ENCODE results near the gene OR51E2.
A peak's percentile ranks its signal among the peaks of the same experiment; 100 is the strongest.

The OR51E2 gene

DNA sequence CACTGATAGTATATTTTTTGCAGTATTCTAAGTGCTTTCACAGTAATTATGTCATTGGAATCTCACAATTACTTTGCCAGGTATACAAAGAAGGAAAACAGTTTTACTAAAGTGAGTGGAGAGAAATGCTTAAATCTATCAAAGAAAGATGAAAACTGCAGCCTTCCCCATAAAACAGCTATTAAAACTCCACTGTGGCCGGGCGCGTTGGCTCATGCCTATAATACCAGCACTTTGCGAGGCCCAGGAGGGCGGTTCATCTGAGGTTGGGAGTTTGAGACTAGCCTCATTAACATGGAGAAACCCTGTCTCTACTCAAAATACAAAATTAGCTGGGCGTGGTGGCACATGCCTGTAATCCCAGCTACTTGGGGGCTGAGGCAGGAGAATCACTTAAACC, 34.8 kb downstream of the OR51E2 start:
- no peak for DNase-seq (ENCODE audit: low read depth)

DNA sequence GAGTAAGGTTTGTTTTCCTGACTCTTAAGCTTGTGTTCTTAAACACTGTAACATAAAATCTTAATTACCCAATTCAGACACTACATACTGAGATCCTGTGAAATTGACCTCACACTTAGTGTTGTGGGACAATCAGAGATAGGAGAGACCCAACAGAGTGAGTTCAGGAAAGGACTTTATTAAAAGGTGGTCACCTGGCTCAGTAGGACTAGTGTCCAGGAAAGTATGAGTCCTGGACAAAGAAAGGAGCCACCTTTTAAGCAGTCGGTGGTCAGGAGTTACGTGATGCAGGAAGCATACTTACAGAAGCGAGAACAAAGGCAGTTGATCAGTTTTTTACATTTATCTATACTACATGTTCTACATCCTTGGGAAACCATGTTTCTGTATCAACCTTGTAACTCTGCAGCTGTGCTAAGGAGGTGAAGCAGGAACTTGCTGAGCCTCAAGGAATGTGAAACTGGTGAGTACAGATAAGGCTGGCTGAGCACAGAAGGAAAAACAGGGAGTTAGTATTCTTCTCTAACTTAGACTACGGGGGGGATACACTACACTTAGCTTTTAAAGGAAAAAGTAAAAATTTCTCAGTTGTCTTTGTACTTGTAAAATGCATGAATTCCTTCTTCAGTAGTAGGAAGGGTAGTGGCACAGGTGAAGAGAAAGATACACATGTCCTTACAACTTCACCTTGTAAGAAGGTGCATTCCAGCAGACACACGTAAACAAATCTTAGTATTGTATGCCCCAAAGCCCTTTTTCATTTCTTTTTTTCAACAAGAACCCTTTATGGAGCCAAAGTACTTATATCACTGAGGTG, 38.8 kb downstream of the OR51E2 start:
- no peak for DNase-seq (ENCODE audit: low read depth)

DNA sequence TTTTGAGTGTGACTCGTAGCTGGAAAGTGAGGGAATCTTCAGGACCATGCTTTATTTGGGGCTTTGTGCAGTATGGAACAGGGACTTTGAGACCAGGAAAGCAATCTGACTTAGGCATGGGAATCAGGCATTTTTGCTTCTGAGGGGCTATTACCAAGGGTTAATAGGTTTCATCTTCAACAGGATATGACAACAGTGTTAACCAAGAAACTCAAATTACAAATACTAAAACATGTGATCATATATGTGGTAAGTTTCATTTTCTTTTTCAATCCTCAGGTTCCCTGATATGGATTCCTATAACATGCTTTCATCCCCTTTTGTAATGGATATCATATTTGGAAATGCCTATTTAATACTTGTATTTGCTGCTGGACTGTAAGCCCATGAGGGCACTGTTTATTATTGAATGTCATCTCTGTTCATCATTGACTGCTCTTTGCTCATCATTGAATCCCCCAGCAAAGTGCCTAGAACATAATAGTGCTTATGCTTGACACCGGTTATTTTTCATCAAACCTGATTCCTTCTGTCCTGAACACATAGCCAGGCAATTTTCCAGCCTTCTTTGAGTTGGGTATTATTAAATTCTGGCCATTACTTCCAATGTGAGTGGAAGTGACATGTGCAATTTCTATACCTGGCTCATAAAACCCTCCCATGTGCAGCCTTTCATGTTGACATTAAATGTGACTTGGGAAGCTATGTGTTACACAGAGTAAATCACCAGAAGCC, 42.9 kb downstream of the OR51E2 start:
- DNase-seq (ENCODE audit: low read depth) = no peak

DNA sequence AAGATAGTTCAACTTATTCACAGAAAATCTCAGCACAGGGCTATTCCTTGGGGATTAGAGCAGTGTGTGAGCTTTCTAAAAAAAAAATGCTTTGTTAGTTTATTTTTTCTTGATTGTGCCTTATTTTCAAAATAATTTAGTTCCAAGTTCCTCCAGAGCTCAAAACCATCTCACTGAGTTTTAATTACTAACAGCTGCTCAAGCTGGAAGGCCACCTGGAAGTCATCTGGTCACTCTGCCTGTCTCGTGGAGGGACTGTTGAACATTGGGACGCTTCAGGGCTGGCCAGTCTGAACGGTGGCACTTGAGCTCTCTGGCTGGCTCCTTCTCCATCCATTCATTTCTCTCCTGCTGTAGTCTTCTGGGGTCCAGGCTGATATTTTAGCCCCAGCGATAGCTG, 49.9 kb downstream of the OR51E2 start:
- DNase-seq (ENCODE audit: low read depth) = no peak

DNA sequence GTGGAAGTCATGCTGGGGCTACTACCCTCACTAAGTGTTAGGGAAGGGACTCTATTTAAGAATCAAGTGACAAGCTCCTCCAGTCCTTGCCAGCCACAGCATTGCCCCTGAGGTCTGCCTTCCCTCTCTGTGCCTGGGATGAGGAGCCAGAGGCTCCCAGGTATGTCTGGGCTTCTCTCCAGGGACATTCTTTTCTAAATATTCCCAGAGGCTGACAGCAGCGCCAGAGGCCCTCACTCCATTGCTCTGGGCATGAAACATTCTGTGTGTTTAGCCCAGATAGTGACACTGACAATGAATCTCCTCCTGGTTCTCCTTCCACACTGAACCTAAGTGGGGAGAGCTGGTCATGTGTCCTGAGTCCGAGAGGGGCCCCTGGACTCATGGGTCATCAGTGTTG, 51.7 kb downstream of the OR51E2 start:
- DNase-seq (ENCODE audit: low read depth) = no peak

DNA sequence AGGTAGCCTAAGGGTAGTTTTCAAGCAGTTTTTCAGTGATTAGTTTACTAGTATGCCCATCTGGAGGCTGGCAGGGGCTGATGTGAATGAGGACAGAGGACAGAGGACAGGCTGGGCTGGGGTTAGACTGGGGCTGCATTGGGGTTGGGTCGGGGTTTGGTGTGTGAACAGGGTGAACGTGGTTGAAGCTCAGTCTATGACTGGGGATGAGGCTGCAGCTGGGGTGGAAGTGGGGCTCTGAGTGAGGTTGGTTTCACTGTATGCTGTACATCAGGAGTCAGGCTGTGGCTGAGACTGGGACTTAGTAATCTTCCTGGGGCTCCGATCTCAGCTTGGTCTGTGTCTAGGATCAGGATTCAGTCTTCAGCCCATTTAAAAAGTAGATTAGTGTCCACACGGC, 53.4 kb downstream of the OR51E2 start:
- no peak for DNase-seq (ENCODE audit: low read depth)

DNA sequence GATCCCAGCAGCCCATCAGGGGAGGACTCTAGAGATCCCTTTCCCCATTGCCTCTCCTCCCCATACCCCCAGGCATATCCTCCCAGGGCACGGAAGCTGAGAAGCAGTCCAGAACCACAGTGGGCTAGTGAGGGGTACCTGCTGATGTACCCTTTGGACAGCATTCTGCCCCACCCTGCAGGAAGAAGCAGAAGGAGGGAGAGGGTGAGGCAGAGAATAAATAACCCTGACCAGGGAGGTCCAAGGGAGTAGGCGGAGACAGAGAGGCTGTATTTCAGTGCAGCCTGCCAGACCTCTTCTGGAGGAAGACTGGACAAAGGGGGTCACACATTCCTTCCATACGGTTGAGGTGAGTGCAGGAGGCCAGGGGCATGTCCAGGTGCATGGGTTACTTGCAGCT, 54.0 kb downstream of the OR51E2 start, which contains the start of gene OR51E1:
OR51E1 (plus strand) TSS at position 301 of the 400 bp plus-strand sequence. CDS start 8,545 bp downstream, outside the sequence.
- no peak for DNase-seq (ENCODE audit: low read depth)

DNA sequence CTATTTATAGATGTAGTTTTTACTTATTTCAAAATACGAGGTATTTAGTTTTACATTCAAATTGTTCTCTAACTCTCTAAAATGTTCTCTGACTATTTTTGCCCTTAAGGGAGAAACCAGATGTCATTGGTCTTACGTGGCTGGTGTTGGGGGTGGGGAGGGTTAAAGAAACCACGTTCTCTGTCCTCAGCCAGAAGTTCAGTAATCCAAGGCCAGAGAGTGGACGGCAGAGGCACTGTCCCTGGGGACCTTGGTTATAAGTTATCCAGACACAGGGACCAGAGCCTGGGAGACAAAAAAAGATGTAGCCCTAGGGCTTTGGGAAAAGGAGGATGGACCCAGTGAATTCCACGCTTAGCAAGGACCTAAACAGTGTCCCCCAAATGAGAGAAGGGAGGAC, 54.6 kb downstream of the OR51E2 start:
- DNase-seq (ENCODE audit: low read depth) = no peak

DNA sequence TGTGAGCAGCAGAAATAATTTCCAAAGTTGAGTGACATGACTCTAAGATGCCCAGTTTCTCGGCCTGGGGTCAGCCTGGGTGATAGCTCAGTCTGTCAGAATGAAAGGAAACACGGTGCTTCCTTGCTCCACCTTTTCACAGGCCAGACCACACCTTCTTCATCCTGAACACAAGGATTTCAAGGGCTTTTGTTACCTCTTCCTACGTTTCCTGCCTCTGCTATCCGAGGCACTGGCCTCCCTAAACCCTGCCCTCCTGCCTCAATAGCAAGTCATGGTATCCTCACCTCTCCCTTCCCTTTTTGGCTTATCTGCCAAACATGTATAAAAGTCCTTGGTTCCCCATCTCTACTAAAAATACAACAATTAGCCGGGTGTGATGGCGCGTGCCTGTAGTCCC, 55.6 kb downstream of the OR51E2 start:
- no peak for DNase-seq (ENCODE audit: low read depth)

DNA sequence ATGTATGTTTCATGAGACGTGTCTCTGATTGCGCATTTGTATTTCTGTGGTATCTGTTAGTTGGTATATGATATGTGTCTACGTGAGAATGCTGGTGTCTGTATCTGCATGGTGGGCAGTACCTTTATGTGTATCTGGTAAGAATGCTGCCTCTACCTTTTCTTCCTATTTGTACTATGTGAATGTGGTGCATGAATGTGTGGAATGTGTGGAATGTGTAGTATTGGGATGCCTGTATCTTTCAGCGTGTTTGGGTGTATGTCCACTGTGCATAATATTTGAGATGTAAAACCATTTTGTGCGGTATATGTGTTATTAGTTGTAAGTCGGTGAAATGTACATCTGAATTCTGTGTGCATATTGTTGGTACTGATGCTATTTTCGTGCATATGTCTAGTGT, 56.2 kb downstream of the OR51E2 start:
- no peak for DNase-seq (ENCODE audit: low read depth)

DNA sequence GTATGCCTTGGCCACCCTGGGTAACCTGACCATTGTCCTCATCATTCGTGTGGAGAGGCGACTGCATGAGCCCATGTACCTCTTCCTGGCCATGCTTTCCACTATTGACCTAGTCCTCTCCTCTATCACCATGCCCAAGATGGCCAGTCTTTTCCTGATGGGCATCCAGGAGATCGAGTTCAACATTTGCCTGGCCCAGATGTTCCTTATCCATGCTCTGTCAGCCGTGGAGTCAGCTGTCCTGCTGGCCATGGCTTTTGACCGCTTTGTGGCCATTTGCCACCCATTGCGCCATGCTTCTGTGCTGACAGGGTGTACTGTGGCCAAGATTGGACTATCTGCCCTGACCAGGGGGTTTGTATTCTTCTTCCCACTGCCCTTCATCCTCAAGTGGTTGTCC, 57.7 kb downstream of the OR51E2 start:
- no peak for DNase-seq (ENCODE audit: low read depth)

DNA sequence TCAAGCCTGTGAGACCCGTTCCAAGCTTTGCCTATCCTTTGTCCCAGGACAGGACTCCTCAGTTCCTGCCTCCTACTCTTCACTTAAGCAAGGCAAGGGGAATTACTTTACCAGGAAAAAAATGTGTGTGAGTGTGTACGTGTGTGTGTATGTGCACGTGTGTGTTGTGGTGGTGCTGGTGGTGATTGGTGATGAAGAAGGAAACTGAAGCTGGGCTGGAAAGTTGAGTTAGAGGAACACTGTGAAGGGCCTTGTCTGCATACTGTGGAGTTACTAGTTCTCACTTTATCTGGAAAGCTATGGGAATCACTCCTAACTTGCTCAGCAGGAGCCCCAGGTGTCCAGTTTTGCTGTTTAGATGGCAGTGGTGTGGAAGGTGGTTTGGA, 60.0 kb downstream of the OR51E2 start:
- no peak for DNase-seq (ENCODE audit: low read depth)

DNA sequence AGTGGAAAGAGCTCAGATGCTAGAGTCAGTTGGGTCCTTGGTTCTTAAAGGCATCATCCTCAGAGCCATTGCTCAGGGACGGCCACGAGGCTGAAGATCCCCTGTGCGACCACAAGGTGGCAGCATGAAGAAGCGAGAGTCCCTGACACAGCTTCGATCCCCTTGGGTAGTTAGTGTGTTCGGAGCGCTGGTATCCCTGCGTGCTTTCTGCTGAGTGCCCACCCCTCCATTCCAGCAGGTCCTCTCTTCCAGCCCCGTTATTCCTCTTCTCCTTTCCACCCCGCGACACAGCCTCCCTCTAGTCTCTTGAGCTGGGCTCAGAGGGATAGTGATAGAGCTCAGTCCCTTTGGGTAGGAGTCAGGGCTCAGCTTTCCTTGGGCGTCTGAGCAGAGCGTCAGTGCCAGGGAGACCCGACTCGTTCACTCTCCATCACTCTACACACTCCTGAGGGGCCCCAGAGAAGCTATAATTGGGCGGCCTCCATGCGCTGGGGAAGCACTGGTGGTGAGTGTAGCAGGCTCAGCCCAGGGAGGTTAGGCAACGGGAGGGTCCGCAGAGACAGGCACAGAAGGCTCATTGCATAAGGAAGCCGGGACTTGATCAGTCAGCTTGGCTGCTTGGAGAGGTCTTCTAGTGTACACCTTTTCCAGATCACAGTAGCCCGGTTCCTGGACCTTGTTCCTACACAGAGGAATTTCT, 60.5 kb downstream of the OR51E2 start, which contains the start of gene OR51D1:
OR51D1 (plus strand) TSS at position 516 of the 700 bp plus-strand sequence. CDS start 2,314 bp downstream, outside the sequence.
- DNase-seq (ENCODE audit: low read depth) = peak; percentile 30

DNA sequence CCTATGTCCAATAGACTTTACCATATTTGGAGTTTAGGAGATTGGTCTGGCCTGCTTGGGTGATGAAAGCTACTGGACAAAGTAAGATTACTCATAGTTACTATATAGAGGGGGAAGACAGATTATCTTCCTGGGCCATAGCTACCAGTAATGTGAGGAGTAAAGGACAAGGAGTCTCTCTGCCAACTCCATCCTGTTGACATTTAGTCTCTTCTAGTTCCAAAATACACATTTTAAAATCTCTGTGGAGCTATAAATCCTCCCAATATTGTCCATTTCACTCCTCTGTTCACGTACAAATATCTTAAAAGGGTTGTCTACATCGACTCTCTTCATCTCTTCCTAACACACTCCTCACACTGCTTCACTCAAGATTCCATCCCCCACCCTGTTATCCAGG, 61.5 kb downstream of the OR51E2 start:
- no peak for DNase-seq (ENCODE audit: low read depth)

Data from stimulated activated CD8-positive, alpha-beta memory T cell treated with anti-CD3 and anti-CD28 coated beads, Interleukin-12 subunit alpha, Interleukin-12 subunit beta, amount 100 ng/mL, for 4 hours (primary cell).